Stimulated activated CD8-positive, alpha-beta memory T cell treated with anti-CD3 and anti-CD28 coated beads, Interleukin-15, amount 100 ng/mL, for 48 hours (primary cell): ENCODE measurements around the gene ZFYVE21.
"Not testable (repeated sequence)": the region's sequence is repeated elsewhere in the genome, so short reads cannot be mapped to it uniquely, and the experiment has no call there.

Source experiments
- DNase-seq, 2 donors: peaks; one replicate each; pipeline ENCODE4 v3.0.0-alpha.2; 2020; ENCODE audit warnings: low read depth in 2 of 2

The ZFYVE21 gene

DNA sequence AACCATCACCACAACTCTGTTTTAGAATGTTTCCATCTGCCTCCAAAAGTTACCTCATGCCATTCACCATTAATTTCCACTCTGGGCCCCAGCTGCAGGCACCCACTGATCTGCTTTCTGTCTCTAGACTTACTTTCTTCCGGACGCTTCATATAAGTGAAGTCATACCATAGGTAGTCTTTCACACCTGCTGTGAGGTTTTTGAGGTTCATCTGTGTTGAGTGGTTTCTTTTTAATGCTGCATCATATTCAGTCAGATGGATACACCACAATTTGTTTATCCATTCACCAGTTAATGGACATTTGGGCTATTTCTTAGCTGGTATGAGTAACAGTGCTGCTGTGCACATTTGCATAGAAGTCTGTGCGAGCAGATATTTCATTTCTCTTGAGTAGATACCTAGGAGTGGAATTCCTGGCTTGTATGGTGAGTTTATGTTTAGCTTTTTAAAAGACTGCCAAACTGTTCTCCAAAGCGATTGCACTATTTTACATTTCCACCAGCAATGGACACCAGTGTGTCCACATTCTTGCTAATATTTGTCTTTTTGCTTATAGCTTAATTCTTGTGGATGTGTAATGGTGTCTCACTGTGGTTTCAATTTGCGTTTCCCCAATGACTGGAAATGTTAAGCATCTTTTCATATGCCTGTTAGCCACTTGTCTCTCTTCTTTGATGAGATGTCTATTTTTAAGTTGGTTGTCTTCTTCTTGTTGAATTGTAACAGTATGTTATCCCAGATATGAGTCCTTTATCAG is 48.3 kb downstream of the ZFYVE21 start:
- no peak for DNase-seq

DNA sequence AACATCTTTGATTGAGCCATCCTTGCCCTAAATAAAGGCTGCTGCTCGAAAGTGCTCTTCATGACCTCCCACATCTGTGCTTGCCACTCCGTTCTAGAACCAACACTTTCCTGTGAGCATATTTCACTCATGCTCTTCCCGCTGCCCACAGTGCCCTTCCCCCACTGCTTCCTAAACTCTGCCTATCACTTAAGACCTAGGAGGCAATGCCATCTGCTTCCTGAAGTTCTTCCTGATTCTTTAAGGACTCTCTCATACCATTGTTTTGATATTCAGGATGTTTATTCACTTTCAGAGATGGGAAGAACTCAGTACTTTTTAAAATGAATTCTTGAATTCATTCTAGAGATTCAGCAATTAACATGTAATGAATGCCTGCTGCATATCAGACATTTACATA is 49.9 kb downstream of the ZFYVE21 start:
- no peak for DNase-seq

DNA sequence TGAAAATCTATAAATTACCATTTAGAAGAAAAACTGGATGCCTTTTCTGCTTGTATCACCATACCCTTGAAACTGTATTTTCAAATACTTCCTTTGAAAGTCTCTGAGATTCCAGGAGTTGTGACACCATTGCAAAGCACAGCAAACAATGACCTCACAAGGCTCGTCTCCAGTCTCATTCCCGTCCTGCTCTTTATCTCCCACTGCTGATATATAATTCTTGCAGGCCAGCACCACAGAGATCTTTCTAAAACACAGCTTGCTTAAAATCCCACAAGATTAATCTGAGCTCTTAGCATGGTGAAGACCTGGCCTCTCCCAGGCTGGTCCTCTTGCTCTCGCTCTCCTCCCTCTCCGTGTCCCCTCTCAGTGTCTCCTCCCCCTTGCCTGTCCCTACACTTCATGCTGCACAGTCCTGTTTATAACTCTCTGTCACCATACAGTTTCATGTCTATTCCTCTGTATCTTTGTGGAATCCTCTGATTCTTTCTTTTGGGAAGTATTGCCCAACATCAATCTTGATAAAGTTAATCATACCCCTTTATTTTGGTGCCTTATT is 51.8 kb downstream of the ZFYVE21 start:
- DNase-seq, result no peak

DNA sequence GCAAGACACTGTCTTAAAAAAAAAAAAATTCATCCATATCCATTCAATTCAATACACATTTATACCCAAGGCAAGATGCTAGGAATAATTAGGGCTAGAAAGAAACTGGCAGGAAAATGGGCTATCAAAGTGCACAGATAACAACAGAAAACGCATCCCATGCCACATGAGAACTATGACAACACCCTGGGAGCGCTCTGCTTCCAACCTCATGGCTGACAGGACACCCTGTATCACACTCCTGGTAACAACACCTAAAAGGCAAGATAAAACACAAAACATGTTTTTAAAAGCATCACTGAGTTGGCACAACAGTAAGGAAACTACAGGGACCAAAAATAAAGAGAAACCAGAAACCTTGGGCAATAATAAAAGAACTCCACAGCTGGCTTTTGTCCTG is 54.9 kb downstream of the ZFYVE21 start:
- DNase-seq, result no peak

DNA sequence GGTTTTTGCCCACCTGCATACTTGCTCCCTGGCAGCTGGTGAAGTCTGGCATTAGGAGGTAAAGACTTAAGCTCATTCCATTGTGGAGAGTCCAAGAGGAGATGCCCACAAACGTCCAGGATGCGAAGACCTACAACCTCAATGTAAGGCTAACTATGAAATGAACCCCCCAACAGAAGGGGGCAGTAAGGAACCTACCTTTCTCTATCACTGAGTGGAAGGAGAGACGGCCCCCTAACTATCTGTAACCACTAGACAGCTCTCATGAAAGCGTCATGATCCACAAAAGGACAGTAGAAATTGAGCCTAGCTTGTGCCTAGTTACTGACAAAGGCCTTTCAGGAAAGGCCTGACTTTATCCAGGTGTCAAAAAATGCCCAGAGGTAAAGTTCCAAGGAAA is 55.3 kb downstream of the ZFYVE21 start:
- DNase-seq, result no peak

DNA sequence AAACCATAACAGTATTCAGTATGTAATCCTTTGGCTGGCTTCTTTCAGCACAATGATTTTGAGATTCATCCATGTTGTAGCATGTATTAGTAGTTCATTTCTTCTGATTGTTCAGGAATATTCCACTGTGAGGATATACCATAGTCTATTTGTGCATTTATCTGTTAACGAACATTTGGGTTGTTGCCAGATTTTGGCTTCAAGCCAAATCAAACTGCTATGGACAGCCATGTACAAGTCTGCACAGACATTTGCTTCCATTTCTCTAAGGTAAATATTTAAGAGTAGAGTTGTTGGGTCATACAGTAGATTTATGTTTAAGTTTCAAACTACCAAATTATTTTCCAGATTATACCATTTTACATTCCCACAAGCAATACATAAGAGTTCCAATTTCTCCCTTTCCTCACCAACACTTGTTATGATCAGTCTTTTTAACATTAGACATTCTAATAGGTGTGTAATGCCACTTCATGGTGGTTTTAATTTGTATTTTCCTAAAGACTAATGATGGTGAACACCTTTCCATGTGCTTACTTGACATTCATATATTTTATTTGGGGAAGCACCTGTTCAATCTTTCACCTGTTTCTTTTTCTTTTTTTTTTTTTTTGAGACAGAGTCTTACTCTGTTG is 56.6 kb downstream of the ZFYVE21 start:
- no peak for DNase-seq

DNA sequence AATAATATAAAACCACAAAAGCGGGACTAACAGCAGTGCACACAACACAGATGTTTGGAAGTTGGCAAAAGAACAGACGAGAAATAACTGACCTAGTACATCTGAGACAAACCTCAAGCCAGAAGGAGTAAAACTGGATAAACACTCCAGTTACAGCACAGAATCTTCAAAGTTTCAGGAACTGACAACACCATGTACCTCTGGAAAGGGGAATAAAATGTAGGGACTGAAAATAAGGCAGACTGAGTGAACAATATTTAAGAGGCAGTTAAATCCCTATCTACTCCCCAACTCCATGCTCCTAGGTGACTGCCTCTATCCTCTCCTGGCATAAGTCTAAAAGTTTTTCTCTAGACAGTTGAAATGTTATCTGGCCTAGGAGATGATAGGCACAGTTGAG is 57.9 kb downstream of the ZFYVE21 start:
- no peak for DNase-seq

DNA sequence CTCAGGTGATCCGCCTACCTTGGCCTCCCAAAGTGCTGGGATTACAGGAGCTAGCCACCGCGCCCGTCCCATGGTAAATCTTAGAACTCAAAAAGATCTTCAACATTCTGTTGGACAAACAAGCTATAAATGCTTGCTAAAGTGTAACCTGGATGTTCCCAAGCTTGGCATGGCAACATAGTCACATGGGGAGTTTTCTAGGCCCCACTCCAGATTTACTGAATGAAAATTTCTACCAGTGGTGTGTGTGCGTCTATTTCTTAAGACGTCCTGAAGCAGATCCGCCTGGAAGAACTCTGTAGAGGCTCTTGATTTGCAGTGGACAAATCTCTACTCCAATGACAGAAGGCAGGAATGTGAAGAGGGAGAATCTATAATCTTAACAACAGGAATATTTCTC is 59.9 kb downstream of the ZFYVE21 start:
- DNase-seq, result no peak

DNA sequence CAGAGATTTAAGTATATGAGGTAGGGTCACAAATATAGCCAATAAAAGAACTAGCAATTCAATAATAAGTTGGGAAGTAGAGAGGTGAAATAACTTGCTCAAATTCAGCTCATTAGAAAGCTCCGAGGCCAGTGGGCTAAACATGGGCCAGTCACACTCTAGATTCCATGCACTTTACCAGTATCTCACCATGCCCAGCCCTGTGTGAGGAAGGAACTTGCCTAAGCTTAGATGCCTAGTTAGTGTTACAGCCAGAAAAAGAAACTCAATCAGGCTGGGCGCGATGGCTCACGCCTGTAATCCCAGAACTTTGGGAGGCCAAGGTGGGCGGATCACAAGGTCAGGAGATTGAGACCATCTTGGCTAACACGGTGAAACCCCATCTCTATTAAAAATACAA is 60.7 kb downstream of the ZFYVE21 start:
- DNase-seq, result not testable (repeated sequence)

DNA sequence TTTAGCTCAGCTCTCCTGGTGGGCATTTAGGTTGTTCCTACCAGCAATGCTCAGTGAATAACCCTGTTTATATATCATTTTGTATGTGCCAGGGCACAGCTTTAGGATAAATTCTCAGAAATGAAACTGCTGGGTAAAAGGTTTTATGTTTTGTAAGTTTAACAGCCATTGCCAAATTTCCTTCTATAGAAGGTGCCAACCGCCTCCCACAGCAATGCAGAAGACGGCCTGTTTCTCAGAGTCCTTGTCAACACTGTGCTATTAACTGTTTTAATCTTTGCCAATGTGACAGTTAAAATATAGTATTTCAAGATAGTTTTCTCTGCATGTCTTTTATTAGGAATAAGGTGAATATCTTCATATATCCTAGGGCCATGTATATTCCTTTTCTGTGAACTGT is 66.8 kb downstream of the ZFYVE21 start:
- no peak for DNase-seq
